Mammary epithelial cell (primary cell): ENCODE data around the gene MRGPRE.

Experiments used
- EZH2 ChIP-seq: IDR thresholded peaks from 2 replicates; pipeline ENCODE4 v1.6.1; 2012; ENCODE audit warnings: low read length, inconsistent platforms, borderline replicate concordance
- TF ChIP-seq, protein P1 (sequence below), 2 donors: IDR thresholded peaks in 1 of 2; conservative IDR thresholded peaks in 1 of 2; 2 replicates each; pipeline ENCODE4 v1.5.1; 2011 to 2012; ENCODE audit warnings: inconsistent platforms in 2 of 2, low read length in 2 of 2, mild to moderate bottlenecking in 2 of 2, control low read depth in 1 of 2, low read depth in 1 of 2; ENCODE audit not compliant: insufficient read depth in 1 of 2; ENCODE audit errors: extremely low read depth in 1 of 2

DNA sequence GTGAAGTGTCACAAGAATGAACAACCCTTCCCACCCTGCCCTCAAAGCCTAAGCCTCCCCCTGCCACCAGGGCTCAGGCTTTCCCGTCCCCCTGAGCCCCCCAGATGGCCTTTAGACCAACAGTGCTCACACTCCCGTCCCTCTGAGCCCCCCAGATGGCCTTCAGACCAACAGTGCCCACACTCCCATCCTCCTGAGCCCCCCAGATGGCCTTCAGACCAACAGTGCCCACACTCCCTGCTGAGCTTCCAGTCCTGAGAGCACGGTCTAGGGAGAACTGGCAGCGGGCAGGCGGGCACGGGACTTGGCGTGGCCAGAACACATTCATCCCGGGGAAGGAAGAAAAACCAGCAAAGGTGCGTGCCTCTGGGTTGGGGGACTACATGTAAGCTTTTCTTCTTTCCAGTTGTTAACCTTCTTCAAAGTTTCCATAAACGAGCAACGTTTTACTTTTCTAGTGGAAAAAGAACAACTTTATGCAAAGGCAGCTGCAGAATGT, 16.1 kb downstream of the MRGPRE start:
- TF ChIP-seq, protein P1, sequence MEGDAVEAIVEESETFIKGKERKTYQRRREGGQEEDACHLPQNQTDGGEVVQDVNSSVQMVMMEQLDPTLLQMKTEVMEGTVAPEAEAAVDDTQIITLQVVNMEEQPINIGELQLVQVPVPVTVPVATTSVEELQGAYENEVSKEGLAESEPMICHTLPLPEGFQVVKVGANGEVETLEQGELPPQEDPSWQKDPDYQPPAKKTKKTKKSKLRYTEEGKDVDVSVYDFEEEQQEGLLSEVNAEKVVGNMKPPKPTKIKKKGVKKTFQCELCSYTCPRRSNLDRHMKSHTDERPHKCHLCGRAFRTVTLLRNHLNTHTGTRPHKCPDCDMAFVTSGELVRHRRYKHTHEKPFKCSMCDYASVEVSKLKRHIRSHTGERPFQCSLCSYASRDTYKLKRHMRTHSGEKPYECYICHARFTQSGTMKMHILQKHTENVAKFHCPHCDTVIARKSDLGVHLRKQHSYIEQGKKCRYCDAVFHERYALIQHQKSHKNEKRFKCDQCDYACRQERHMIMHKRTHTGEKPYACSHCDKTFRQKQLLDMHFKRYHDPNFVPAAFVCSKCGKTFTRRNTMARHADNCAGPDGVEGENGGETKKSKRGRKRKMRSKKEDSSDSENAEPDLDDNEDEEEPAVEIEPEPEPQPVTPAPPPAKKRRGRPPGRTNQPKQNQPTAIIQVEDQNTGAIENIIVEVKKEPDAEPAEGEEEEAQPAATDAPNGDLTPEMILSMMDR (conservative IDR thresholded peaks at IDR 0.05 in 1 of 2, IDR thresholded peaks at IDR 0.05 in 1 of 2; ENCODE audit: extremely low read depth in 1 of 2, insufficient read depth in 1 of 2, low read depth in 1 of 2, low read length in 2 of 2) = no peak
- TF ChIP-seq EZH2 = no peak
